ENCODE measurements around the gene AUTS2.

The AUTS2 gene

DNA sequence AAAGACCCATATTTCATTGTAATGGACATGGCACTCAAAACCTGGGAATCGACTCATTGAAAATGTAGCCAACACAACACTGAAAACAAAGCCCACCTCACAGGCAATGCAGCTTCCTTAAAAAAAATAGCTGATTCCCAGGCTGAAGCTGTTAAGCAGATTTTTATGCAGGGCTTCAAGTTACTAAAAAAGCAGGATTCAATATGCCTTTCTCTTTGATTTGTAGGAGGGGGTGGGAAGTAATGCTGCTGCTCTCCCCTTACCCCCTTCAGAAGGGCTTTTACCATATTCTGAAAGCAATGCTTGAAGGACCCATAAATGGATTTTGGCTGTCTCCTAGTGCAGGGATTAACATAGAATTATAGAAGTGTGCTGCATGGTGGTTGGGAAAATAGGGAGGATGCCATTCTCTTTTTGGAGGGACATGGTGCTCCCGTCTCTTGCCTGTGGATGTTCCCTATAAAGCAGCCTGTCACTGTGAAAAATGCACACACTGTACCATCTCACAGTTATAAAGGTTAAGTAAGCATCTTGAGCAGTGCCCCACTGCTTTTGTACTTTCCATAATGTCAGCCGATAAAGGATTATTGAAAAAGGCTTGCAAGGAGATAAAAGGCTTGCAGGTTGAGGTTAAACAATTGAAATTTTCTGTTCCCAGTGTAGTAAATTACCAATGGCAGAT lies 262.8 kb downstream of the AUTS2 start:
- H3K27ac ChIP-seq = no peak overlapping the region
- DNase-seq (ENCODE audit: low read depth, low spot score) = no peak

- H3K27ac ChIP-seq = no peak overlapping the region
- no peak for DNase-seq (ENCODE audit: low read depth, low spot score)
Observed at GRCh38 chr7:69862413-69863064, 264.3 kb downstream of the AUTS2 start.

GRCh38 chr7:69864274-69864673 lies 266.0 kb downstream of the AUTS2 start:
- no peak for DNase-seq (ENCODE audit: low read depth, low spot score)
- no peak overlapping the region for H3K27ac ChIP-seq

- no peak for DNase-seq (ENCODE audit: low read depth, low spot score)
Observed at GRCh38 chr7:69864822-69865221, 266.5 kb downstream of the AUTS2 start.

DNA sequence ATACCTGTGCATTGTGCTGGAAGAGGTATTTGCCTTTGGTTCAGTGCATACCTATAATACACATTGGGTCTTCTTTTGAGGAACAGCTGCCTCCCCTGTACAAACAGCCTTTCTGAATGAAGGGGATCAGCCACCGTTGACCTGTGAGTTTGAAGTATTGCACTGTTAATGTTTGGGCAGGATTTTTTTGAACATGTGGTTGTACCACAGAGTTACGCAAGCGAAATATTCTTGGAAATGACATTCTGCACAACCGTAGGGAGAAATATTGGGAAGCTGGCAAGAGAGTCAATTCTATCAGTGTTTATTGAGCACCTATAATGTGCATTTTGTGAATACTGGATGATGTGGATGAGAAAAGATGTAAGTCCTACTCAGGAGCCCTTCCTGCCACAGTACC lies 270.6 kb downstream of the AUTS2 start:
- no peak for DNase-seq (ENCODE audit: low read depth, low spot score)
- H3K27ac ChIP-seq = no peak overlapping the region

More at GRCh38 chr7:69864822-69865221, 266.5 kb downstream of the AUTS2 start:
- no peak overlapping the region for H3K27ac ChIP-seq

DNA sequence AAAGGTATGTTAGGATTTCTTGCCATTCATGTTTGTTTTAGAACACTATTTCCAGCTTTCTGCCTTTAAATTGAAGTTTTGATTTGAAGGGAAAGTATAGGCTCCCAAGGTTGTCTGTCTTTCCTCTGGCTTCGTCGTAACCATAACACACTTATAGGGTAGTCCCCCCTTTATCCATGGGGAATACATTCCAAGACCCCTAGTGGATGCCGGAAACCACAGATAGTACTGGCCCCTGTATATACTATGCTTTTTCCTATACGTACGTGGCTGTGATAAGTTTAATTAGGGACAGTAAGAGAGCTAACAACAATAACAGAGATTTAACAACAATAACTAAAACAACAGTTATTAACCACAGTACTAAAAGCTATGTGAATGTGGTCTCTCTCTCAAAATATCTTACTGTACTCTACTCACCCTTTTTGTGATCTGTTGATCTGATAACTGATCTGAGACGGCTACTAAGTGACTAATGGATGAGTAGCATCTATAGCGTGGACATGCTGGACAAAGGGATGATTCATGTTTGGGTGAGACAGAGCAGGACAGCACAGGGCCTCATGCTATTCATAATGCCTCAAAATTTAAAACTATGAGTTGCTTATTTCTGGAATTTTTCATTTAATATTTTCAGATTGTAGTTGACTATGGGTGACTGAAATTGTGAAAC lies 273.1 kb downstream of the AUTS2 start:
- peak overlapping the region; percentile 23 for H3K27ac ChIP-seq
- DNase-seq (ENCODE audit: low read depth, low spot score) = peak; percentile 64

- H3K27ac ChIP-seq = peak overlapping the region; percentile 23
Observed at GRCh38 chr7:69871886-69872569, 273.8 kb downstream of the AUTS2 start.

GRCh38 chr7:69873512-69873911 lies 275.2 kb downstream of the AUTS2 start:
- no peak for DNase-seq (ENCODE audit: low read depth, low spot score)
- H3K27ac ChIP-seq = no peak overlapping the region

More at GRCh38 chr7:69871886-69872569, 273.8 kb downstream of the AUTS2 start:
- no peak for DNase-seq (ENCODE audit: low read depth, low spot score)

- no peak overlapping the region for H3K27ac ChIP-seq
- no peak for DNase-seq (ENCODE audit: low read depth, low spot score)
Observed at GRCh38 chr7:69878015-69878414, 279.7 kb downstream of the AUTS2 start.

DNA sequence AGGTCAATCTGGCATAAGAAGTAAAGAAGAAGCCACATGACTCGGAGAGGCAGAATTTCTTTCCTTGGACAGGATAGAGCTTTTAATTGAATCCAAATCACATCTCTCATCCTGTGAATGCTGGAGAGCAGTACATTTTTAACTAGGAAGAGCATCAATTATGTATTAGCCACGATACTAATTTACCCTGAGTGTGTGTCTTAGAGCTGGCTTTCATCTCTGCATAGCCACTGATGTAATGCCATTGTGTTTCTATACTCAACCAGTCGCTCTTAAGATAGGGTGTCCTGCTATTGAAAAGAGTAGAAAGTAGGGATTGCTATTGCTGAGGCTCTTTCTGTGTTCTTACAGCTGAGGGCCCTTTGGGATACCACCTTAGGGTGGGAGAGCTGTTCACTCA lies 280.3 kb downstream of the AUTS2 start:
- DNase-seq (ENCODE audit: low read depth, low spot score) = no peak
- H3K27ac ChIP-seq = no peak overlapping the region

DNA sequence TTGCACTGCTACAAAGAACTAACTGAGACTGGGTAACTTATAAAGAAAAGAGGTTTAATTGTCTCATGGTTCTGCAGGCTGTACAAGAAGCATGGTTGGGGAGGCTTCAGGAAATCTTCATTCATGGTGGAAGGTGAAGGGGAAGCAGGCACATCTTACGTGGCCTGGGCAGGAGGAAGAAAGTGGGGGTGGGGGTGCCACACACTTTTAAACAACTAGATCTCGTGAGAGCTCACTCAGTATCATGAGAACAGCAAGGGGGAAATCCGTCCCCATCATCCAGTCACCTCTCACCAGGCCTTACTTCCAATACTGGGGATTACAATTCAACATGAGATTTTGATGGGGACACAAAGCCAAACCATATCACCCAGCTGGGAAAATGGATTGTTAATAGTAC lies 281.7 kb downstream of the AUTS2 start:
- no peak for DNase-seq (ENCODE audit: low read depth, low spot score)
- no peak overlapping the region for H3K27ac ChIP-seq

DNA sequence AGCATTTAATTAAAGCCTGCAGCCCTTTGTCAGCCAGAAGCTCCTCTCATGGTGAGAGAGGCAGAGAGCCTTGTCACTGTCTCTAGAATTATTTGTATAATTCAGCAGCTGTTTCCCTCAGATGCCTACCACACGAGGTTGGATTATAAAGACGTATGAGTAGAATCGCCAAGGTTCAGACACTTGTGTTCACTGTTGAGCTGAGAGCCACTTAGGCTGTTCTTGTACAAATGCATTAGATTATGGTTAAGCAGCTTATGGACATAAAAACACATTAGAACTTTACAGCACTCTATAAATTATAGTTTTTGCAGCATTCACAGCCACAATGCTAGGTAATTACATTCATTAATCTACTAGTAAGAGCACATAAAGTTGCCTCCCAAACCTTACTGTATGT lies 282.6 kb downstream of the AUTS2 start:
- H3K27ac ChIP-seq = no peak overlapping the region
- DNase-seq (ENCODE audit: low read depth, low spot score) = no peak

DNA sequence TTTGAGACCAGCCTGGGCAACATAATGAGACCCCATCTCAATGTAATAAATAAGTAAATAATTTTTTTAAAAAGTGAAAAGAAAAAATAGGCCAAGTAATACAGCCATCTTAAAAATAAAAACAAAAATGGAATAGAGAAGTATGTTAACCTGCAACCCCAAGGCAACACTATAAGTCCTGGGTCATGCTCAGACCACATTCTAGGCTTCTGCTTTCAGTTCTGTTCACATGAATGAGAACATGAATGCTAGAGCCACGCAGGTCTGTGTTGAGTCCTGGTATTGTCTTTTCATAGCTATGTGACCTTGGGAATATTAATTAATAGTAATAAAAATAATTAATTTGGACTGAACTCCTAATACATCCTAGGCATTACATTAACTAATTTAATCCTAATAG lies 284.0 kb downstream of the AUTS2 start:
- H3K27ac ChIP-seq = no peak overlapping the region
- DNase-seq (ENCODE audit: low read depth, low spot score) = no peak

DNA sequence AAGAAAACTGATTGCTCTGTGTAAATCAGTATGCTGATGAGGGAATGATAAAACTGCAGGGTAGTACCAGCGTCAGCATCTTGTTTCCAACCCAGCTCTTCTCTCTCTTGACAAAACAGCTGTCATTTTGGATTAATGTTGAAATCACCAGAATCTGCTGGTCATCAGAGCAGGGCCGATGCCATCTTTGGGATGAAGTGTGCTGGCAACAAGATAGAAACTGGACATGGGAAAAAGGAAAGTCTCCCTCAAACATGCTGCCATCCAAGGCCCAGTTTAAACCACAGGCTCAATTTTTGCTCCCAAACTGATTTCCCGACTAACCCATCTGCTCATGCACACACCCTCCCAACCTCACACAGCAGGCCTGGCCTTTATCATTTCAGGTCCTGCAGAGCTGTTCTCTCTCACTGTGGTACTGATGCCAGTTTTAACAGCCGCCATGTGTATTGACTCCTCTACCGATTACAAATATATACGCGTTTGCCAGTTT lies 285.2 kb downstream of the AUTS2 start:
- no peak overlapping the region for H3K27ac ChIP-seq
- DNase-seq (ENCODE audit: low read depth, low spot score) = no peak

DNA sequence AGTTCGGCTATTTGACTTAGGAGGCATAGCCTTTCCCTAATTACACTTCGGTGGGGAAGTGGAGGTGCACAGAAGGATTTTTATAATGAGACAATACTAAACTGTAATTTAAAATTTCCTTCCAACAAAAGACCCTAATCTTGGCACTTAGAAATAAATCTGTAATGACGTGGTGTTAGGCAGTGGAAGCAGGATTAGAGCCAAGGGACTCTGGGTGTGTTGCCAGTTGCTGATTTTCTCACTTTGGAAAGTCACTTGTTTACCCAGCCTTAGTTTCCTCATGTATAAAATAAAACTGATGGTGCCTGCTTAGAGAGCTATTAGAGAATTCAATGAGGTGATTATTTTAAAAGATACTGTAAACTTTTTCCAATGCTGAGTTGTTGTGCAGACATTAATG lies 287.2 kb downstream of the AUTS2 start:
- H3K27ac ChIP-seq = no peak overlapping the region
- no peak for DNase-seq (ENCODE audit: low read depth, low spot score)

- H3K27ac ChIP-seq = no peak overlapping the region
- no peak for DNase-seq (ENCODE audit: low read depth, low spot score)
Observed at GRCh38 chr7:69889338-69889975, 291.2 kb downstream of the AUTS2 start.

DNA sequence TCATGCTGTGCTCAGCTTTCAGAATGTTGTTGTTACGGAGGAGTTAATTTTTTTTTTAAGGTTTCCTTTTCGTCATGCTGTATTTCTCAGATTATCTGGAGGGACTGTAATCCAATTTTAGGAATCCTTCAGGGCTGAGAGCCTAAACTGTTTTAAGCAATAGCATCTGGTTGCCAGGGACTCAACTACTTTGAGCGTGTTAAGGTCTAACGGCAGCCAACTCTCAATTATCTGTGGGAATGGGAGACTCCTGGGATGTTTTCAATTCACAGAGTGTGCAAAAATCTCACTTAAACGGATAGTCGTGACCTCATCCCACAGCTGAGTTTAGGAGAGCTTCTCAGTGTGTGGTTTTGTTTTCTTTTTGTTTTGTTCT lies 291.7 kb downstream of the AUTS2 start:
- DNase-seq (ENCODE audit: low read depth, low spot score) = no peak
- no peak overlapping the region for H3K27ac ChIP-seq

DNA sequence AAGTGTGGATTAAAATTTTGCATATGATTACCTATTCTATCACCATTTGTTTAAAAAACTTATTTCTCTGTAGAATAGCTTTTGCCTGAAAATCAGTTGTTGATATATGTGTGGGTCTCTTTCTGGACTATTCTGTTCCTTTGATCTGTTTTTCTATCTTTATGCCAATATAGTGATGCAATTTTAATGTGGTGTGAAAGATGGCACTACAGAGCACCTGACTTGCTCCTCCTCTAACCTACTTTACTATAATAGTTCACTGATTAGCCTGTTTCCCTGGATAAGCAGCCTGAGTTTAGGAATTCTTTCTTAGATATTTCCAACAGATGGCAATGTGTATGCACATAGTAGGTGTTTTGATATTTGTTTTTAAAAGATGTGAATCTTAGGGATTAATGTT lies 294.5 kb downstream of the AUTS2 start:
- no peak overlapping the region for H3K27ac ChIP-seq
- no peak for DNase-seq (ENCODE audit: low read depth, low spot score)

GRCh38 chr7:69893906-69894305 lies 295.6 kb downstream of the AUTS2 start:
- DNase-seq (ENCODE audit: low read depth, low spot score) = no peak

DNA sequence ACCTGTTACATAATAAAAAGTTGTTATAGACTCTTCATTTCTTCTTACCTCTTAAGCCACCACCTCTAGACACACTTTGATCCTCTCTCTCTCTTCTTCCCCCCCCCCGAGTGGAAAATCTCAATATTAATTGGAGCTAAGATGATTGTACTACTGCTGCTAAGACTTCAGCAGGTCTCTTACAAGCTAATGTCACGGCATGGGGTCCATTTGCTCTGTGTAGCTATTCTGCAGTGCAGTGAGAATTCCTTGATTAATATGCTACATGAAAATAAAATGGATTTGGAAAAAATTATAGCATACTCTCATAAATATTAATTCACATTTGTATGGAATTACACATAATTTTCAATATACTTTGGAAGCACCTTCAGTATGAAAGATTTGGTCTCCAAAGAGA lies 297.2 kb downstream of the AUTS2 start:
- H3K27ac ChIP-seq = no peak overlapping the region
- DNase-seq (ENCODE audit: low read depth, low spot score) = no peak

More at GRCh38 chr7:69893906-69894305, 295.6 kb downstream of the AUTS2 start:
- no peak overlapping the region for H3K27ac ChIP-seq
